Measurements from ENCODE around the gene ALS2. TPM values are rescaled to one million over a fixed set of nuclear protein-coding genes. Genes with fewer than 3 reads are reported as not detected.
A peak's percentile ranks its signal among the peaks of the same experiment; 100 is the strongest.

ALS2 gene
- 42.0 TPM for total RNA-seq
- long read RNA-seq, full-length matches to known transcripts: 23 of 45 reads
- long read RNA-seq, partial matches to known transcripts: 11 of 45 reads
- long read RNA-seq, other reads (novel, unspliced or antisense): 11 of 45 reads

GRCh38 chr2:201780674-201781493 lies at the start of gene ALS2:
Gene ALS2, minus strand, starts transcription at chr2:201780933. Its CDS starts 12,048 bp downstream, at chr2:201768885.
- Histone ChIP-seq H3K27ac (replicated peaks) (peak within 1 kb of the TSS; percentile 95), H3K9me3 (replicated peaks) (no peaks in the 10 kb centered on the region), H3K36me3 (no peaks in the 10 kb centered on the region), H3K27me3 (ENCODE audit: low read depth) (no peaks in the 10 kb centered on the region), H3K4me3 (peak within 1 kb of the TSS; percentile 97), H3K4me1 (peaks cover 55% of the 10 kb centered on the region)
- peak; percentile 98 for DNase-seq
- intact Hi-C loops (cut with micrococcal nuclease): no loop called here
- TF ChIP-seq, protein P1, sequence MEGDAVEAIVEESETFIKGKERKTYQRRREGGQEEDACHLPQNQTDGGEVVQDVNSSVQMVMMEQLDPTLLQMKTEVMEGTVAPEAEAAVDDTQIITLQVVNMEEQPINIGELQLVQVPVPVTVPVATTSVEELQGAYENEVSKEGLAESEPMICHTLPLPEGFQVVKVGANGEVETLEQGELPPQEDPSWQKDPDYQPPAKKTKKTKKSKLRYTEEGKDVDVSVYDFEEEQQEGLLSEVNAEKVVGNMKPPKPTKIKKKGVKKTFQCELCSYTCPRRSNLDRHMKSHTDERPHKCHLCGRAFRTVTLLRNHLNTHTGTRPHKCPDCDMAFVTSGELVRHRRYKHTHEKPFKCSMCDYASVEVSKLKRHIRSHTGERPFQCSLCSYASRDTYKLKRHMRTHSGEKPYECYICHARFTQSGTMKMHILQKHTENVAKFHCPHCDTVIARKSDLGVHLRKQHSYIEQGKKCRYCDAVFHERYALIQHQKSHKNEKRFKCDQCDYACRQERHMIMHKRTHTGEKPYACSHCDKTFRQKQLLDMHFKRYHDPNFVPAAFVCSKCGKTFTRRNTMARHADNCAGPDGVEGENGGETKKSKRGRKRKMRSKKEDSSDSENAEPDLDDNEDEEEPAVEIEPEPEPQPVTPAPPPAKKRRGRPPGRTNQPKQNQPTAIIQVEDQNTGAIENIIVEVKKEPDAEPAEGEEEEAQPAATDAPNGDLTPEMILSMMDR (IDR thresholded peaks at IDR 0.05; ENCODE audit: borderline replicate concordance): peak; percentile 2

DNA sequence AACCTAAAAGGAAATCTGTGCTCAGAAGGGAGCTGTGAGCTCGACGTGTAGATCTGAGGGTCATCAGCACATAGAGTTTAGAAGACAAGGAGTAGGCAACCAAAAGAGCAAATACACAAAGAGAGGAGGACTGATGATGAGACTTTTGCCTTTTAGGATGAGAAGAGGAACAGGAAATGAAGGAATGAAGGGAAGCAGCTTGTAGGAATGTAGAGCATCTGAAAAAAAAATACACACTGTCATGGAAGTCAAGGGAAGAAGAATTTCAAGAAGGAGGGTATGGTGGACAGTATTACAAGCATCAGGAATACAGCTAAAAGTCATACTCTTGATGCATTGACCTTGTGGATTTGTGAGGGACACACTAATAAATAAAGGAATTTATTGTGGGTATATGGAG lies 47.5 kb upstream of the ALS2 start:
- H3K27me3 ChIP-seq (ENCODE audit: low read depth): peaks cover 8% of the 10 kb centered on the region
- no peak overlapping the region for H3K27ac ChIP-seq (replicated peaks)
- no peak overlapping the region for H3K4me3 ChIP-seq
- no peaks in the 10 kb centered on the region for H3K9me3 ChIP-seq (replicated peaks)
- H3K36me3 ChIP-seq: no peaks in the 10 kb centered on the region
- no peaks in the 10 kb centered on the region for H3K4me1 ChIP-seq
- DNase-seq: no peak
- TF ChIP-seq, protein P1 (IDR thresholded peaks at IDR 0.05; ENCODE audit: borderline replicate concordance): no peak
- intact Hi-C loops (cut with micrococcal nuclease): no loop called here

DNA sequence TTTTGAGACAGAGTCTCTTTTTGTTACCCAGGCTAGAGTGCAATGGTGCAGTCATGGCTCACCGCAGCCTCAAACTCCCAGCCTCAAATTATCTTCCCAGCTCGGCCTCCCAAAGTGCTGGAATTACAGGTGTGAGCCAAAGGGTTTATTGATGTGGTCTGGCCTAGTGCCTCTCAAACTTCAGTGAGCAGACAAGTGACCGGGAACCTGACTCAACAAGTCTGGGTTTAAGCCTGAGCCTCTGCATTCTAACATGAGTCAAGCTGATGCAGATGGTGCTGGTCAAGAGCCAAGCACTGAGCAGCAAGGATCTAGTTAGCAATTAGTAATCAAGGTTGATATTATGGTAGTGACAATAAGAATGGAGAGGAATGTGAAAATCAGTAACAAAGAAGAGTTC lies 46.9 kb upstream of the ALS2 start:
- intact Hi-C loops (cut with micrococcal nuclease): no loop called here
- Histone ChIP-seq H3K9me3 (replicated peaks) (no peaks in the 10 kb centered on the region), H3K27me3 (ENCODE audit: low read depth) (peaks cover 8% of the 10 kb centered on the region), H3K36me3 (no peaks in the 10 kb centered on the region), H3K4me1 (no peaks in the 10 kb centered on the region), H3K4me3 (no peak overlapping the region), H3K27ac (replicated peaks) (no peak overlapping the region)
- DNase-seq: no peak
- TF ChIP-seq, protein P1 (IDR thresholded peaks at IDR 0.05; ENCODE audit: borderline replicate concordance): no peak

DNA sequence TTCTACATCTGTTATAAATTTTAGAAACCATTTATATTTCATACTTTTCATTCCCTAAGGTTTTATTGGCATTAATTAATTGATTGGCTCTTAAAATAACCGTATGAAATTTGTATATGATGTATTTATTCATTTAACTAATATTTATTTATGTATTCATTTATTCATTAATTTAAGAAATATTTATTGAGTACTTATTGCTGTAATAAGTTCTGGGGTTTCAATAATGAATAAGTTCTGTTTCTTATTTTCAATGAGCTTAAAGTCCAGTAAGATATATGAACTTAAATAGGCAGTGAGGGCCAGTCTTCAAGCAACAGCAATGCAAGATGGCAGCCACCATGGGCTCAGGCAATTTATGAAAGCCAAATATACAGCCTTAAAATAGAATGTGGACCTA lies 43.5 kb upstream of the ALS2 start:
- H3K36me3 ChIP-seq: no peaks in the 10 kb centered on the region
- H3K9me3 ChIP-seq (replicated peaks): no peaks in the 10 kb centered on the region
- no peak for DNase-seq
- TF ChIP-seq, protein P1 (IDR thresholded peaks at IDR 0.05; ENCODE audit: borderline replicate concordance): no peak
- H3K4me3 ChIP-seq: no peak overlapping the region
- intact Hi-C loops (cut with micrococcal nuclease): no loop called here
- no peaks in the 10 kb centered on the region for H3K4me1 ChIP-seq
- H3K27ac ChIP-seq (replicated peaks): no peak overlapping the region
- H3K27me3 ChIP-seq (ENCODE audit: low read depth): peaks cover 3% of the 10 kb centered on the region

GRCh38 chr2:201821080-201821479 lies 40.3 kb upstream of the ALS2 start:
- no peak overlapping the region for H3K4me3 ChIP-seq
- H3K27me3 ChIP-seq (ENCODE audit: low read depth): peaks cover 4% of the 10 kb centered on the region
- H3K27ac ChIP-seq (replicated peaks): no peak overlapping the region
- H3K36me3 ChIP-seq: no peaks in the 10 kb centered on the region
- intact Hi-C loops (cut with micrococcal nuclease): no loop called here
- TF ChIP-seq, protein P1 (IDR thresholded peaks at IDR 0.05; ENCODE audit: borderline replicate concordance): no peak
- DNase-seq: no peak
- H3K9me3 ChIP-seq (replicated peaks): no peaks in the 10 kb centered on the region
- no peaks in the 10 kb centered on the region for H3K4me1 ChIP-seq
